Ovary (tissue), 3 donors: ENCODE data around the gene OR4D2.

ENCODE experiments used
- EP300 ChIP-seq: sonication (generic); formaldehyde crosslinking; IDR thresholded peaks from one replicate; pipeline ENCODE4 v1.6.1; 2017; ENCODE audit warnings: antibody characterized with exemption
- POLR2A ChIP-seq: fragments of 450-650 bp; IDR thresholded peaks from one replicate; pipeline ENCODE4 v1.6.1; 2017; ENCODE audit warnings: antibody characterized with exemption, mild to moderate bottlenecking, moderate library complexity
- TF ChIP-seq, protein P1 (sequence below), 3 donors: fragments of 450-650 bp in 2 of 3; fragments of 200-600 bp in 1 of 3; IDR thresholded peaks; one replicate each; pipeline versions ENCODE4 v1.5.1 to v1.8.0; 2016 to 2022; ENCODE audit warnings: antibody characterized with exemption in 3 of 3, mild to moderate bottlenecking in 1 of 3
- donor health status: DM: no; HTN: no; CAD: no.

- TF ChIP-seq, protein P1, sequence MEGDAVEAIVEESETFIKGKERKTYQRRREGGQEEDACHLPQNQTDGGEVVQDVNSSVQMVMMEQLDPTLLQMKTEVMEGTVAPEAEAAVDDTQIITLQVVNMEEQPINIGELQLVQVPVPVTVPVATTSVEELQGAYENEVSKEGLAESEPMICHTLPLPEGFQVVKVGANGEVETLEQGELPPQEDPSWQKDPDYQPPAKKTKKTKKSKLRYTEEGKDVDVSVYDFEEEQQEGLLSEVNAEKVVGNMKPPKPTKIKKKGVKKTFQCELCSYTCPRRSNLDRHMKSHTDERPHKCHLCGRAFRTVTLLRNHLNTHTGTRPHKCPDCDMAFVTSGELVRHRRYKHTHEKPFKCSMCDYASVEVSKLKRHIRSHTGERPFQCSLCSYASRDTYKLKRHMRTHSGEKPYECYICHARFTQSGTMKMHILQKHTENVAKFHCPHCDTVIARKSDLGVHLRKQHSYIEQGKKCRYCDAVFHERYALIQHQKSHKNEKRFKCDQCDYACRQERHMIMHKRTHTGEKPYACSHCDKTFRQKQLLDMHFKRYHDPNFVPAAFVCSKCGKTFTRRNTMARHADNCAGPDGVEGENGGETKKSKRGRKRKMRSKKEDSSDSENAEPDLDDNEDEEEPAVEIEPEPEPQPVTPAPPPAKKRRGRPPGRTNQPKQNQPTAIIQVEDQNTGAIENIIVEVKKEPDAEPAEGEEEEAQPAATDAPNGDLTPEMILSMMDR (IDR thresholded peaks at IDR 0.05) = no peak
- no peak for TF ChIP-seq POLR2A
- TF ChIP-seq EP300 = no peak
These were observed 39.2 kb downstream of the OR4D2 start for GRCh38 chr17:58205936-58206335.
